Adipocyte (in vitro differentiated cells): ENCODE measurements around the gene PCYOX1L.

Experiments used
- DNase-seq: peaks from one replicate; pipeline ENCODE4 v3.0.0-alpha.2; 2015; ENCODE audit warnings: low read depth
- H3K27me3 ChIP-seq: replicated peaks from 2 replicates; pipeline ENCODE4 v1.7.0; 2013; ENCODE audit warnings: mild to moderate bottlenecking, low read length, moderate library complexity; ENCODE audit not compliant: control insufficient read depth, insufficient read depth
- H3K36me3 ChIP-seq: 2 replicates; pipeline ENCODE4 v1.7.0; 2013; ENCODE audit warnings: low read length, mild to moderate bottlenecking, moderate library complexity; ENCODE audit not compliant: control insufficient read depth, insufficient read depth, severe bottlenecking
- H3K4me1 ChIP-seq: 2 replicates; pipeline ENCODE4 v1.7.0; 2013; ENCODE audit warnings: mild to moderate bottlenecking, low read length, moderate library complexity; ENCODE audit not compliant: control insufficient read depth, insufficient read depth
- H3K4me3 ChIP-seq: 2 replicates; pipeline ENCODE4 v1.7.0; 2013; ENCODE audit warnings: mild to moderate bottlenecking, low read length, moderate library complexity
- H3K9ac ChIP-seq: 2 replicates; pipeline ENCODE4 v1.7.0; 2013; ENCODE audit warnings: mild to moderate bottlenecking, low read length, moderate library complexity
- H3K9me3 ChIP-seq: 2 replicates; pipeline ENCODE4 v1.7.0; 2013; ENCODE audit warnings: mild to moderate bottlenecking, low read length, moderate library complexity; ENCODE audit not compliant: control insufficient read depth

The PCYOX1L gene

GRCh38 chr5:149371296-149371962, 13.6 kb downstream of the PCYOX1L start:
- Histone ChIP-seq H3K4me3 (no peak overlapping the region), H3K9me3 (no peaks in the 10 kb centered on the region), H3K36me3 (no peaks in the 10 kb centered on the region), H3K4me1 (no peaks in the 10 kb centered on the region), H3K9ac (no peak overlapping the region), H3K27me3 (peaks cover 4% of the 10 kb centered on the region)
- DNase-seq = peak; percentile 80

- H3K36me3 ChIP-seq = no peaks in the 10 kb centered on the region
- no peak overlapping the region for H3K4me3 ChIP-seq
- H3K9ac ChIP-seq = no peak overlapping the region
- peaks cover 10% of the 10 kb centered on the region for H3K27me3 ChIP-seq
- H3K9me3 ChIP-seq = no peaks in the 10 kb centered on the region
- H3K4me1 ChIP-seq = no peaks in the 10 kb centered on the region
- no peak for DNase-seq
Observed at GRCh38 chr5:149372076-149372795, 14.4 kb downstream of the PCYOX1L start.

- Histone ChIP-seq H3K9ac (no peak overlapping the region), H3K36me3 (no peaks in the 10 kb centered on the region), H3K4me1 (no peaks in the 10 kb centered on the region), H3K9me3 (no peaks in the 10 kb centered on the region), H3K27me3 (peaks cover 10% of the 10 kb centered on the region), H3K4me3 (no peak overlapping the region)
- DNase-seq = no peak
Observed at GRCh38 chr5:149372932-149373331, 15.1 kb downstream of the PCYOX1L start.

- H3K4me3 ChIP-seq = no peak overlapping the region
- no peak overlapping the region for H3K9ac ChIP-seq
- H3K36me3 ChIP-seq = no peaks in the 10 kb centered on the region
- DNase-seq = no peak
- no peaks in the 10 kb centered on the region for H3K9me3 ChIP-seq
- H3K27me3 ChIP-seq = peaks cover 17% of the 10 kb centered on the region
- H3K4me1 ChIP-seq = no peaks in the 10 kb centered on the region
Observed at GRCh38 chr5:149374303-149374702, 16.5 kb downstream of the PCYOX1L start.

- H3K36me3 ChIP-seq = no peaks in the 10 kb centered on the region
- no peak overlapping the region for H3K4me3 ChIP-seq
- peaks cover 17% of the 10 kb centered on the region for H3K27me3 ChIP-seq
- no peaks in the 10 kb centered on the region for H3K4me1 ChIP-seq
- H3K9ac ChIP-seq = no peak overlapping the region
- DNase-seq = no peak
- H3K9me3 ChIP-seq = no peaks in the 10 kb centered on the region
Observed at GRCh38 chr5:149374801-149375200, 17.0 kb downstream of the PCYOX1L start.

- no peak for DNase-seq
- Histone ChIP-seq H3K9ac (no peak overlapping the region), H3K4me1 (no peaks in the 10 kb centered on the region), H3K4me3 (no peak overlapping the region), H3K9me3 (no peaks in the 10 kb centered on the region), H3K36me3 (no peaks in the 10 kb centered on the region), H3K27me3 (peaks cover 17% of the 10 kb centered on the region)
Observed at GRCh38 chr5:149375434-149375833, 17.6 kb downstream of the PCYOX1L start.

GRCh38 chr5:149376104-149376503, 18.3 kb downstream of the PCYOX1L start:
- no peaks in the 10 kb centered on the region for H3K9me3 ChIP-seq
- H3K9ac ChIP-seq = no peak overlapping the region
- H3K4me3 ChIP-seq = no peak overlapping the region
- H3K4me1 ChIP-seq = no peaks in the 10 kb centered on the region
- peaks cover 17% of the 10 kb centered on the region for H3K27me3 ChIP-seq
- DNase-seq = no peak
- H3K36me3 ChIP-seq = no peaks in the 10 kb centered on the region

- Histone ChIP-seq H3K27me3 (peaks cover 15% of the 10 kb centered on the region), H3K9ac (no peak overlapping the region), H3K9me3 (no peaks in the 10 kb centered on the region), H3K4me3 (no peak overlapping the region), H3K36me3 (no peaks in the 10 kb centered on the region), H3K4me1 (no peaks in the 10 kb centered on the region)
- no peak for DNase-seq
Observed at GRCh38 chr5:149376711-149377447, 19.0 kb downstream of the PCYOX1L start.

GRCh38 chr5:149378241-149378820, 20.5 kb downstream of the PCYOX1L start:
- no peak overlapping the region for H3K4me3 ChIP-seq
- peaks cover 12% of the 10 kb centered on the region for H3K27me3 ChIP-seq
- no peak for DNase-seq
- no peaks in the 10 kb centered on the region for H3K9me3 ChIP-seq
- peaks cover 14% of the 10 kb centered on the region for H3K4me1 ChIP-seq
- H3K9ac ChIP-seq = no peak overlapping the region
- H3K36me3 ChIP-seq = no peaks in the 10 kb centered on the region

- H3K9ac ChIP-seq = no peak within 1 kb of the TSS
- no peaks in the 10 kb centered on the region for H3K36me3 ChIP-seq
- no peak within 1 kb of the TSS for H3K4me3 ChIP-seq
- no peaks in the 10 kb centered on the region for H3K9me3 ChIP-seq
- no peak for DNase-seq
- H3K4me1 ChIP-seq = peaks cover 23% of the 10 kb centered on the region
- H3K27me3 ChIP-seq = peaks cover 12% of the 10 kb centered on the region
Observed at GRCh38 chr5:149379177-149379761, 21.4 kb downstream of the PCYOX1L start, which contains the start of gene IL17B. TSS of gene IL17B (minus strand) at chr5:149379292. CDS start at chr5:149379225, 67 bp downstream.
